NCI-H345 treated with DMSO at 0.1 percent for 48 hours (cell line): ENCODE measurements around the gene WDR20.
"Not testable (repeated sequence)": the region's sequence is repeated elsewhere in the genome, so short reads cannot be mapped to it uniquely, and the experiment has no call there.

Source experiments
- DNase-seq: peaks from one replicate; lab custom pipeline; 2025; ENCODE audit not compliant: unreplicated experiment; lab: John Stamatoyannopoulos, UW

Gene WDR20

GRCh38 chr14:102126807-102127455, 12.8 kb upstream of the WDR20 start:
- DNase-seq = no peak

- DNase-seq = no peak
These were observed 8.0 kb upstream of the WDR20 start for GRCh38 chr14:102131741-102132140.

GRCh38 chr14:102134021-102134420, 5.7 kb upstream of the WDR20 start:
- not testable (repeated sequence) for DNase-seq

- DNase-seq = not testable (repeated sequence)
These were observed 5.0 kb upstream of the WDR20 start for GRCh38 chr14:102134719-102135118.

GRCh38 chr14:102135456-102135855, 4.2 kb upstream of the WDR20 start:
- not testable (repeated sequence) for DNase-seq

GRCh38 chr14:102138535-102138934, 1.2 kb upstream of the WDR20 start:
- DNase-seq = no peak

GRCh38 chr14:102138961-102139285, 774 bp upstream of the WDR20 start:
- DNase-seq = peak; percentile 75

- no peak for DNase-seq
These were observed 491 bp downstream of the WDR20 start for GRCh38 chr14:102140027-102140749.

GRCh38 chr14:102140750-102141145, 1.1 kb downstream of the WDR20 start:
- DNase-seq = no peak

GRCh38 chr14:102141797-102142196, 2.1 kb downstream of the WDR20 start:
- no peak for DNase-seq

GRCh38 chr14:102144914-102145313, 5.2 kb downstream of the WDR20 start:
- DNase-seq = no peak

GRCh38 chr14:102145395-102145794, 5.7 kb downstream of the WDR20 start:
- no peak for DNase-seq

- DNase-seq = no peak
These were observed 6.7 kb downstream of the WDR20 start for GRCh38 chr14:102146423-102146822.

- DNase-seq = no peak
These were observed 10.4 kb downstream of the WDR20 start for GRCh38 chr14:102150083-102150482.

- no peak for DNase-seq
These were observed 11.0 kb downstream of the WDR20 start for GRCh38 chr14:102150744-102151143.

- not testable (repeated sequence) for DNase-seq
These were observed 11.7 kb downstream of the WDR20 start for GRCh38 chr14:102151411-102151810.

GRCh38 chr14:102154121-102154520, 14.4 kb downstream of the WDR20 start:
- no peak for DNase-seq

- DNase-seq = no peak
These were observed 15.3 kb downstream of the WDR20 start for GRCh38 chr14:102154821-102155549.

GRCh38 chr14:102157346-102157745, 17.6 kb downstream of the WDR20 start:
- DNase-seq = no peak

GRCh38 chr14:102158797-102159196, 19.1 kb downstream of the WDR20 start:
- DNase-seq = no peak

GRCh38 chr14:102159841-102160240, 20.1 kb downstream of the WDR20 start:
- DNase-seq = no peak

GRCh38 chr14:102162487-102162886, 22.8 kb downstream of the WDR20 start:
- no peak for DNase-seq
